ENCODE measurements around the gene KDELR3. TPM values are rescaled to one million over a fixed set of nuclear protein-coding genes. Genes with fewer than 3 reads are reported as not detected.

Gene KDELR3
- 39.3 and 49.3 TPM in 2 replicates for total RNA-seq
- long read RNA-seq, transcript KDELR3-201 (5 exons, 1,728 nt) = major isoform, 270 of 286 reads
- long read RNA-seq, partial matches to known transcripts = 2 of 286 reads
- long read RNA-seq, other reads (novel, unspliced or antisense) = 10 of 286 reads

GRCh38 chr22:38467904-38468442, at the start of gene KDELR3:
KDELR3 (plus strand) TSS chr22:38468096; CDS start chr22:38468234, 138 bp downstream.
- TF ChIP-seq CTCF (IDR thresholded peaks at IDR 0.05) = no peak
- Mint-ChIP-seq H3K36me3 (ENCODE audit: unreplicated experiment) (no peaks in the 10 kb centered on the region), H3K4me1 (ENCODE audit: unreplicated experiment) (peaks cover 22% of the 10 kb centered on the region), H3K9me3 (ENCODE audit: unreplicated experiment) (no peaks in the 10 kb centered on the region), H3K27me3 (ENCODE audit: unreplicated experiment) (no peaks in the 10 kb centered on the region), H3K27ac (ENCODE audit: unreplicated experiment) (peak within 1 kb of the TSS; percentile 65), H3K4me3 (ENCODE audit: unreplicated experiment) (peak within 1 kb of the TSS; percentile 78)
- DNase-seq (ENCODE audit: extremely low spot score, unreplicated experiment) = no peak

- Mint-ChIP-seq H3K27me3 (ENCODE audit: unreplicated experiment) (no peaks in the 10 kb centered on the region), H3K36me3 (ENCODE audit: unreplicated experiment) (no peaks in the 10 kb centered on the region), H3K4me3 (ENCODE audit: unreplicated experiment) (no peak overlapping the region), H3K27ac (ENCODE audit: unreplicated experiment) (no peak overlapping the region), H3K4me1 (ENCODE audit: unreplicated experiment) (no peaks in the 10 kb centered on the region), H3K9me3 (ENCODE audit: unreplicated experiment) (no peaks in the 10 kb centered on the region)
- DNase-seq (ENCODE audit: extremely low spot score, unreplicated experiment) = no peak
- no peak for TF ChIP-seq CTCF (IDR thresholded peaks at IDR 0.05)
These were observed 49.3 kb upstream of the KDELR3 start for GRCh38 chr22:38418589-38418988.

GRCh38 chr22:38419121-38419857, 48.6 kb upstream of the KDELR3 start:
- no peaks in the 10 kb centered on the region for H3K36me3 Mint-ChIP-seq (ENCODE audit: unreplicated experiment)
- TF ChIP-seq CTCF (IDR thresholded peaks at IDR 0.05) = no peak
- H3K4me1 Mint-ChIP-seq (ENCODE audit: unreplicated experiment) = no peaks in the 10 kb centered on the region
- no peak for DNase-seq (ENCODE audit: extremely low spot score, unreplicated experiment)
- no peaks in the 10 kb centered on the region for H3K27me3 Mint-ChIP-seq (ENCODE audit: unreplicated experiment)
- no peaks in the 10 kb centered on the region for H3K9me3 Mint-ChIP-seq (ENCODE audit: unreplicated experiment)
- no peak overlapping the region for H3K4me3 Mint-ChIP-seq (ENCODE audit: unreplicated experiment)
- no peak overlapping the region for H3K27ac Mint-ChIP-seq (ENCODE audit: unreplicated experiment)

GRCh38 chr22:38419858-38420160, 48.1 kb upstream of the KDELR3 start:
- H3K36me3 Mint-ChIP-seq (ENCODE audit: unreplicated experiment) = no peaks in the 10 kb centered on the region
- DNase-seq (ENCODE audit: extremely low spot score, unreplicated experiment) = no peak
- no peaks in the 10 kb centered on the region for H3K27me3 Mint-ChIP-seq (ENCODE audit: unreplicated experiment)
- no peak overlapping the region for H3K27ac Mint-ChIP-seq (ENCODE audit: unreplicated experiment)
- no peak for TF ChIP-seq CTCF (IDR thresholded peaks at IDR 0.05)
- no peaks in the 10 kb centered on the region for H3K9me3 Mint-ChIP-seq (ENCODE audit: unreplicated experiment)
- no peak overlapping the region for H3K4me3 Mint-ChIP-seq (ENCODE audit: unreplicated experiment)
- no peaks in the 10 kb centered on the region for H3K4me1 Mint-ChIP-seq (ENCODE audit: unreplicated experiment)

- Mint-ChIP-seq H3K27me3 (ENCODE audit: unreplicated experiment) (no peaks in the 10 kb centered on the region), H3K4me1 (ENCODE audit: unreplicated experiment) (no peaks in the 10 kb centered on the region), H3K36me3 (ENCODE audit: unreplicated experiment) (no peaks in the 10 kb centered on the region), H3K27ac (ENCODE audit: unreplicated experiment) (no peak overlapping the region), H3K4me3 (ENCODE audit: unreplicated experiment) (no peak overlapping the region), H3K9me3 (ENCODE audit: unreplicated experiment) (no peaks in the 10 kb centered on the region)
- no peak for TF ChIP-seq CTCF (IDR thresholded peaks at IDR 0.05)
- no peak for DNase-seq (ENCODE audit: extremely low spot score, unreplicated experiment)
These were observed 47.2 kb upstream of the KDELR3 start for GRCh38 chr22:38420734-38421133.

Measured in osteocyte (in vitro differentiated cells).